AG09319 (cell line): Measurements from ENCODE around the gene LZTS3.
"Not testable (repeated sequence)": the region's sequence is repeated elsewhere in the genome, so short reads cannot be mapped to it uniquely, and the experiment has no call there.

ENCODE experiments used
- DNase-seq: peaks from one replicate; pipeline ENCODE4 v3.0.0-alpha.2; 2010; ENCODE audit warnings: low read depth; ENCODE audit errors: extremely low read depth
- CTCF ChIP-seq: IDR thresholded peaks from 2 replicates; pipeline ENCODE4 v1.5.1; 2011; ENCODE audit warnings: low read depth, mild to moderate bottlenecking, inconsistent platforms, low read length, moderate library complexity

Gene LZTS3

GRCh38 chr20:3172933-3173609, at the start of gene LZTS3:
TSS of gene LZTS3 (minus strand) at chr20:3173549. CDS start at chr20:3167163, 6,386 bp downstream.
- DNase-seq = no peak
- TF ChIP-seq CTCF = no peak

DNA sequence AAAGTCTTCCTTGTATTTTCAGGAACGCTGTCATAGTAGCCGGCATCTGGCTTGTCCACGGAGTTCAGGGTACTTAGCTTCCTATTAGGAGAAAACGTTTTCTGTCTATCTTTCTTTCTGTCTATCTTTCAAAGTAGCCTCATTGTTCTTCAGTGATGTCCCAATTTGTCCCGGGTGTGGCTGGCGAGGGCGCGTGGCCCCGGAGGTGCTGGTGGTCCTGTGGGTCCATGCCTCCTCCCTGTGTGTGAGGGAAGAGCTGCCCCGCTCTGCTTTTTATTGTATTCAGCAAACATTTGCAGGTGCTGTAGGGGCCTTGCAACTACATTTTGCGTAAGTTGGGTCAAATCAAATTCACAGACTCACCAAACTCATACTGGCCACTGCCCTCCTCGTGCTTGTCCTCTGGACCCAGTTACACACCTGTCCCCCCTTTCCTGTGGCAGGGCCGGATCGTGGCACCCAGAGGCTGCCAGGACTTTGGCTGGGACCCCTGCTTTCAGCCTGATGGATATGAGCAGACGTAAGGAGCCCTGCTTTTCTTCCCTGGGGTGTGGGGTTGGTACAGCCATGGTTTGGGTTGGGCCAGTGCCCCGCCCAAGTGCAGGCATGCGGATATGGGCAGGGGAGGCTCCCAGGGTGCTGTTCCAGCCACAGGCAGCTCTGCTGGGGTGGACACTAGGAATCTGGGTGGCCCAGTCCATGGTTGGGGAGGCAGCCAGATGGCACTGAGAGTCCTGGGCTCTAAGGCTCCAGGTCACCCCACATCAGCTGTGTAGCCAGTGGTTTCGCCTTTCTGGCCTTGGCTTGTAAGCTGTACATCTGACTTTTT, 48.3 kb upstream of the LZTS3 start:
- TF ChIP-seq CTCF = no peak
- DNase-seq = no peak

- DNase-seq = no peak
- peak; percentile 83 for TF ChIP-seq CTCF
Observed at GRCh38 chr20:3218307-3218988, 45.1 kb upstream of the LZTS3 start.

GRCh38 chr20:3215359-3215917, 42.1 kb upstream of the LZTS3 start:
- not testable (repeated sequence) for DNase-seq

DNA sequence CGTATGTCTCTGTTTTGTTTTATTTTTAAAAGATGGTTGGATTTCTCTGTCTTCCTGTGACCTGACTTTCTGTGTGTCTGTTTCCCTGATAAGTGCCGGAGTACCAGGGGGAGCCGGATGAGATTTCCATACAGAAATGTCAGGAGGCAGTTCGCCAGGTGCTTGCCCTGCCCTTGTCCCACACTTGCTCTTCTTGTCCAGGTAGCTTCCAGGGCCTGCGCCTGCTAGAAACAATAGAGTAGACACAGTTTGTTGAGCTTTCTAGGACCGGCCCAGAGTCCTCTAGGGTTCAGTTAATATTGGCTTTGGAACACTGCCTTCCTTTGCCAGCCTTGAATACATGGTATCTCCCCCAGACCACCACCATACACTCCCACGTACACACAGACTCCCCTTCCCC, 39.9 kb upstream of the LZTS3 start:
- DNase-seq = no peak
- no peak for TF ChIP-seq CTCF

GRCh38 chr20:3210346-3210745, 37.0 kb upstream of the LZTS3 start:
- DNase-seq = no peak
- TF ChIP-seq CTCF = no peak

DNA sequence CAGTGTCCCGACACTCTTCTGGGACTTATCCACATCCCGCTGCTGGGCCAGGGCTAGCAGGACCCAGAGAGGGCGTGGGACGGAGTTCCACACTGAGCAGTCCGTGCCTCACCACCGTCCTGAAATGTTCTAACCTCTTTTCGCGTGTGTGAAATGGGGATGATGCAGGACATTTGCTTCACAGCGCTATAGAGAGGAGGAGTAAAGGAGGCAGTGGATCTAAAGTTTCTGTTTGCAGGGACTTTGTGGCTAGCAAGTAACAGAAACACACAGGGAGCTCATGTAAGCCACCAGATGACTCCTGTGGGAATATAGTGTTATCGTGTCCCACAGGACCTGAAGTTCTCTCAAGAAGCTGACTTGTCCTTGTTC, 36.6 kb upstream of the LZTS3 start:
- TF ChIP-seq CTCF = no peak
- DNase-seq = no peak
